GM23248 (cell line): ENCODE results near the gene ACAN. TPM values are rescaled to one million over a fixed set of nuclear protein-coding genes. Genes with fewer than 3 reads are reported as not detected.

Source experiments
- DNase-seq: peaks from one replicate; pipeline ENCODE4 v3.0.0-alpha.2; 2015
- H2AFZ ChIP-seq: fragments of 200-600 bp; sonication (generic); 2 replicates; pipeline ENCODE4 v1.6.1; 2016; ENCODE audit warnings: antibody characterized with exemption
- H3F3A ChIP-seq: fragments of 200-600 bp; sonication (generic); 2 replicates; pipeline ENCODE4 v1.6.1; 2016; ENCODE audit warnings: mild to moderate bottlenecking, antibody characterized with exemption, mixed run types; ENCODE audit not compliant: insufficient read depth
- H3K27ac ChIP-seq: fragments of 200-600 bp; sonication (generic); 2 replicates; pipeline ENCODE4 v1.5.1; 2016; ENCODE audit warnings: mild to moderate bottlenecking
- H3K27me3 ChIP-seq: fragments of 200-600 bp; sonication (generic); replicated peaks from 2 replicates; pipeline ENCODE4 v1.6.1; 2016; ENCODE audit warnings: mild to moderate bottlenecking; ENCODE audit not compliant: insufficient read depth
- H3K36me3 ChIP-seq: fragments of 200-600 bp; sonication (generic); 2 replicates; pipeline ENCODE4 v1.6.1; 2016; ENCODE audit warnings: low read depth, mild to moderate bottlenecking
- H3K4me1 ChIP-seq: fragments of 200-600 bp; sonication (generic); 2 replicates; pipeline ENCODE4 v1.6.1; 2016; ENCODE audit warnings: mild to moderate bottlenecking; ENCODE audit not compliant: insufficient read depth
- H3K4me2 ChIP-seq: fragments of 200-600 bp; sonication (generic); one replicate; pipeline ENCODE4 v1.6.1; 2016; ENCODE audit warnings: mild to moderate bottlenecking; ENCODE audit not compliant: unreplicated experiment
- H3K4me3 ChIP-seq: fragments of 200-600 bp; sonication (generic); 2 replicates; pipeline ENCODE4 v1.5.1; 2016; ENCODE audit warnings: mild to moderate bottlenecking
- H3K79me2 ChIP-seq: fragments of 200-600 bp; sonication (generic); 2 replicates; pipeline ENCODE4 v1.6.1; 2016; ENCODE audit warnings: mild to moderate bottlenecking; ENCODE audit not compliant: insufficient read depth
- H3K9ac ChIP-seq: fragments of 200-600 bp; sonication (generic); 2 replicates; pipeline ENCODE4 v1.6.1; 2016; ENCODE audit warnings: mild to moderate bottlenecking
- H3K9me2 ChIP-seq: fragments of 200-600 bp; sonication (generic); 2 replicates; pipeline ENCODE4 v1.6.1; 2016; ENCODE audit warnings: mixed run types, mild to moderate bottlenecking, moderate library complexity; ENCODE audit not compliant: insufficient read depth
- H3K9me3 ChIP-seq: fragments of 200-600 bp; sonication (generic); one replicate; pipeline ENCODE4 v1.6.1; 2017; ENCODE audit warnings: low read depth
- H4K20me1 ChIP-seq: fragments of 200-600 bp; sonication (generic); 2 replicates; pipeline ENCODE4 v1.6.0; 2016; ENCODE audit not compliant: insufficient read depth
- EZH2 ChIP-seq: fragments of 200-600 bp; sonication (generic); IDR thresholded peaks from 2 replicates; pipeline ENCODE4 v1.6.1; 2018; ENCODE audit warnings: antibody characterized with exemption, mild to moderate bottlenecking; ENCODE audit not compliant: insufficient read depth, poor library complexity, severe bottlenecking
- EZH2phosphoT487 ChIP-seq: fragments of 200-600 bp; sonication (generic); IDR thresholded peaks from 2 replicates; pipeline ENCODE4 v1.6.1; 2018; ENCODE audit warnings: antibody characterized with exemption, moderate library complexity, mild to moderate bottlenecking, low read depth; ENCODE audit not compliant: insufficient read depth
- WGBS, 2 experiments: methylation state at CpG; one replicate each; pipeline ENCODE4 v1.1.6; 2015 to 2017; ENCODE audit warnings: low lambda C conversion rate in 2 of 2, low coverage in 1 of 2; ENCODE audit errors: missing lambda C conversion rate in 2 of 2; 5-methylcytosine and 5-hydroxymethylcytosine counted together
- in situ Hi-C: fragments of 300-500 bp; cut with MboI; formaldehyde crosslinking; loops from 2 replicates; pipeline ENCODE4 v1.15.0; 2020
- polyA plus RNA-seq: library from polyadenylated mRNA; unstranded; fragments of >200 nt; fragmentation: Nextera tagmentation; extraction: Ambion mirVana; gene quantifications from 2 replicates; pipeline ENCODE4 v1.2.1, GENCODE V29; 2016
- total RNA-seq: library from RNA; depleted of rRNA; stranded (reverse); fragments of >200 nt; shearing (Covaris generic); gene quantifications from 2 replicates; pipeline ENCODE4 v1.2.3, GENCODE V29; 2014

Gene ACAN
- total and polyA plus RNA-seq, 2 experiments from 2014 or later: not detected

DNA sequence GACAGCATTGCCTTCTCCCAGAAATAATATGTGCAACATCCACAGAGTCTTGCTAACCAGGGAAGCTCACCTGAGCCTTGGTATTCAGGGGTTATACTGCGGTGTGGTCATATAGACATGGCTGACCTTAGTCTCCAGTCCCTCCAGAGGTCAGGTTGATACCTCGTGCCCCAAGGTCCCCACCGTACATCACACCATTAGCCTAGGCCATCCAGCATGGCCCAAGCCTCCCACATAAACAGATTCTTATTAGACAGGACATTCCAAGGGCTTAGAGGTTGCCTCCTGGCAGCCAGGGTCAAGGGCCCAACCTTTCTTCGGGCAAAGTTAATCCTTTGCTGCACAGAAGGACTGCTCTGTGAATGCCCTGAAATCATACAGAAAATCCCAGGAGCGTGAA is 18.8 kb downstream of the ACAN start:
- Histone ChIP-seq H4K20me1 (no peaks in the 10 kb centered on the region), H2AFZ (no peak overlapping the region), H3K27me3 (peaks cover 45% of the 10 kb centered on the region), H3K4me2 (no peak overlapping the region), H3K4me1 (no peaks in the 10 kb centered on the region), H3K36me3 (no peaks in the 10 kb centered on the region), H3K27ac (no peak overlapping the region), H3K9me2 (no peaks in the 10 kb centered on the region), H3K79me2 (no peaks in the 10 kb centered on the region), H3K4me3 (no peak overlapping the region), H3K9ac (no peak overlapping the region), H3K9me3 (no peaks in the 10 kb centered on the region), H3F3A (no peaks in the 10 kb centered on the region)
- DNase-seq: no peak
- WGBS, 2 experiments: 36 to 47% methylated on average over 5 of the region's 5 CpGs
- TF ChIP-seq EZH2phosphoT487 (no peak), EZH2 (no peak)
- in situ Hi-C loops: no loop called here

DNA sequence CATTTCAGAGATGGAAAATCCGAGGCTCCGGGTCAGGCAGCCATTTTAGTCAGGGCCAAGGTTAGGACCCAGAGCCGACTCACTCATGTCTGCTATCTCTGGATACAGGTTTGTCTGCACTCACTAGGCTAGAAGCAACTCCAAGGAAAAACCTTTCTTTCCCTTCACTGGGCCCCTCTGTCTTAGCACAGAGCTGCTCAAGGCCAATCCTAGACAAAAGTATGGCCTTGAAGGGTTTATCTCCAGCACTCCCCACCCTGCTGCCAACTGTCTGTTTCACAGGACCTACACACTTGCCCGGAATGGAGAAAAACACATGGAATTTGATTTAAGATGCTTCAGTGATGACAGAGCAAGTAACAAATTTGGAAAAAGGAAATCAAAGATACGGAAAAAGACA is 25.6 kb downstream of the ACAN start:
- TF ChIP-seq EZH2phosphoT487 (no peak), EZH2 (no peak)
- H3K9ac ChIP-seq: no peak overlapping the region
- H3K27me3 ChIP-seq: peaks cover 28% of the 10 kb centered on the region; the same call in 1 of the 2 replicates
- H3K4me2 ChIP-seq: no peak overlapping the region
- no peaks in the 10 kb centered on the region for H4K20me1 ChIP-seq
- WGBS, 2 experiments: 53 to 56% methylated on average over 5 of the region's 5 CpGs
- H3K4me1 ChIP-seq: no peaks in the 10 kb centered on the region
- H3K27ac ChIP-seq: no peak overlapping the region
- H3K4me3 ChIP-seq: no peak overlapping the region
- H3K9me3 ChIP-seq: no peaks in the 10 kb centered on the region
- H3K36me3 ChIP-seq: no peaks in the 10 kb centered on the region
- no peak overlapping the region for H2AFZ ChIP-seq
- no peaks in the 10 kb centered on the region for H3K9me2 ChIP-seq
- no peak for DNase-seq
- no peaks in the 10 kb centered on the region for H3K79me2 ChIP-seq
- in situ Hi-C loops: no loop called here
- no peaks in the 10 kb centered on the region for H3F3A ChIP-seq

DNA sequence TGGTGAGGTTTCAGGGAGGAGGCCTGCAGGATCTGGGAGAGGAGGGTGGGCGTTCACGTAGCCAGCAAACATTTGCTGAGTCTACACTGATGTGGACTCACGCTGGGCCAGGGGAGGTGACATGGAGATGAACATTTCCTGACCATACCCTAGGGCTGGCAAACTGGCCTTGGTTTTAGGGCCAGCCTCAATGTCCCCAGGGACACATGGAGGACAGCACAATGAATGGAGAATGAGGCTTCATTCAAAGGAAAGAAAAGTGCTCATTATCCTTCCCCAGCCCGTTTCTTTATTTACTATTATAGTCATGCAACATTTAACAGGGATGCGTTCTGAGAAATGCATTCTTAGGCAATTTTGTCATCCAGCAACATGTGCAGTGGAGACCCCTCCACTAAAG is 26.8 kb downstream of the ACAN start:
- in situ Hi-C loops: no loop called here
- TF ChIP-seq EZH2 (no peak), EZH2phosphoT487 (no peak)
- Histone ChIP-seq H2AFZ (no peak overlapping the region), H3K4me1 (no peaks in the 10 kb centered on the region), H3K9ac (no peak overlapping the region), H3K27ac (no peak overlapping the region), H3F3A (no peaks in the 10 kb centered on the region), H3K79me2 (no peaks in the 10 kb centered on the region), H3K9me3 (no peaks in the 10 kb centered on the region), H4K20me1 (no peaks in the 10 kb centered on the region), H3K27me3 (peaks cover 21% of the 10 kb centered on the region; the same call in 1 of the 2 replicates), H3K9me2 (no peaks in the 10 kb centered on the region), H3K4me3 (no peak overlapping the region), H3K4me2 (no peak overlapping the region), H3K36me3 (no peaks in the 10 kb centered on the region)
- WGBS, 2 experiments: 32 to 45% methylated on average over 3 to 5 of the region's 5 CpGs
- no peak for DNase-seq

DNA sequence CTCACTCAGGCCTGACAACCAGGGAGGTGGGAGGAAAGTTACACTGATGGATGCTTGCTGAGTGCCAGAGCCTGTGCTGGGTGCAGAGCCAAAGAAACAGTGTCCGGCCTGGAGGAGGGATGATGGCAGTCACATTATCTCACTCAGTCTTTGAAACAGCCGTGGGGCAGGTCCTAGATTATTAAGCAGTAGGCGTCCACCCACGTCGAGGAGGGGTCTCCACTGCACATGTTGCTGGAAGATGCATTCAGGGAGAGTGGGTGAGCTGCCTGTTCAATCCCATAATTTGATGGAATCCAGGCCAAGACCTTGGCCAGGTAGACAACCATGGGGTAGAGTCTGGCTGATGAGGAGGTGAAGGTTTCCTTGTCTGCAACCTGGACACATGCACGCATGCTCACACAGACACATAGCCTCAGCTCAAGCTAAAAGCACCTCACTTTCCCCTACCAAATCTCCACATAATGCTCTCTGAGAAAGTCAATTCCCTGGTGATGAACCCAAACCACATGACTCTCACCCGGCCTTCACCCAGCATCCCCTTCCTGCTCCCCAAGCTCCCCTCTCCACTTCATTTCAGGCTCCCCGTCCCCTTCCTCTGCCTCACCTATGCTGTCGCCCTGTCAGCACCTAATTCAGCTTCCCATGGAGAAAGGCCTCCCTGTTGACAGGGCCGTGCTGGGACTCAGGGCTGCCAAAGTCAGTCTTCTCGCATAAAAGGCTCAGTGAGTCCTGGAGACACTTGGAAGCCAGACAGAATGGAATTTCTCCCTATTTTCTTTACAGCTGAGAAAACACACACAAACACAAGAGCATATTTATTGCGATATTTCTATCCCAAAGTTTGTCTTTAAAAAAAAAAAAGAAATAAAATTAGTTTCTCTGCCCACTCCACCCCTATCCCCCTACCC is 29.8 kb downstream of the ACAN start:
- Histone ChIP-seq H2AFZ (no peak overlapping the region), H3K4me1 (no peaks in the 10 kb centered on the region), H3K4me2 (no peak overlapping the region), H3K27ac (no peak overlapping the region), H3K36me3 (no peaks in the 10 kb centered on the region), H3K27me3 (no peaks in the 10 kb centered on the region; the same call in 1 of the 2 replicates), H3K9ac (no peak overlapping the region), H3K4me3 (no peak overlapping the region), H3K79me2 (no peaks in the 10 kb centered on the region), H3K9me2 (no peaks in the 10 kb centered on the region), H3F3A (peaks cover 7% of the 10 kb centered on the region; the same call in 1 of the 2 replicates), H4K20me1 (no peaks in the 10 kb centered on the region), H3K9me3 (no peaks in the 10 kb centered on the region)
- no peak for DNase-seq
- in situ Hi-C loops: no loop called here
- 64% methylated on average over 12 of the region's 12 CpGs for WGBS, 2 experiments
- no peak for TF ChIP-seq EZH2phosphoT487
